Tibial nerve (tissue), 4 donors: Measurements from ENCODE around the gene WDR37. TPM values are rescaled to one million over a fixed set of nuclear protein-coding genes. Genes with fewer than 3 reads are reported as not detected.

Experiments
- DNase-seq, 2 donors: peaks; one replicate each; pipeline ENCODE4 v3.0.0-alpha.2; 2019; ENCODE audit warnings: low spot score in 2 of 2
- H3K27ac ChIP-seq, 4 donors: fragments of 200-600 bp; sonication (generic) in 3 of 4; one replicate each; pipeline ENCODE4 v1.5.1; 2017 to 2019; ENCODE audit warnings: mild to moderate bottlenecking in 1 of 4
- H3K27me3 ChIP-seq, 2 donors: fragments of 200-600 bp; sonication (generic) in 1 of 2; one replicate each; pipeline versions ENCODE4 v1.5.1 to v1.6.0; 2017 to 2019
- H3K36me3 ChIP-seq, 3 donors: fragments of 200-600 bp; sonication (generic); one replicate each; pipeline ENCODE4 v1.5.1; 2018 to 2019
- H3K4me1 ChIP-seq, 4 donors: fragments of 200-600 bp; sonication (generic) in 3 of 4; one replicate each; pipeline ENCODE4 v1.5.1; 2017 to 2019
- H3K4me3 ChIP-seq, 4 donors: fragments of 200-600 bp; sonication (generic) in 3 of 4; one replicate each; pipeline ENCODE4 v1.5.1; 2017 to 2019; ENCODE audit warnings: mild to moderate bottlenecking in 1 of 4, moderate library complexity in 1 of 4
- H3K9me3 ChIP-seq, 4 donors: fragments of 200-600 bp; sonication (generic) in 3 of 4; one replicate each; pipeline ENCODE4 v1.5.1; 2017 to 2019
- CTCF ChIP-seq, 5 experiments: fragments of 200-600 bp in 3 of 5; fragments of 450-650 bp in 2 of 5; sonication (generic) in 3 of 5; IDR thresholded peaks; one replicate each; pipeline ENCODE4 v1.5.1; 2016 to 2019; ENCODE audit warnings: antibody characterized with exemption in 5 of 5, mild to moderate bottlenecking in 3 of 5, moderate library complexity in 2 of 5
- EP300 ChIP-seq, 2 donors: sonication (generic); formaldehyde crosslinking; IDR thresholded peaks; one replicate each; pipeline ENCODE4 v1.6.1; 2017; ENCODE audit warnings: antibody characterized with exemption in 2 of 2, mild to moderate bottlenecking in 1 of 2
- POLR2A ChIP-seq, 2 donors: fragments of 450-650 bp; IDR thresholded peaks; one replicate each; pipeline ENCODE4 v1.6.1; 2017; ENCODE audit warnings: antibody characterized with exemption in 2 of 2, mild to moderate bottlenecking in 2 of 2, moderate library complexity in 2 of 2
- WGBS, 2 donors: methylation state at CpG; one replicate each; pipeline ENCODE4 v1.1.5; 2018; 5-methylcytosine and 5-hydroxymethylcytosine counted together
- total RNA-seq, 4 donors: library from RNA; depleted of rRNA; stranded (reverse); fragments of >200 nt; gene quantifications; one replicate each; pipeline ENCODE4 v1.1.0, GENCODE V29; 2016

Gene WDR37
- total RNA-seq, 4 donors from 2014 or later: 9.6 to 14.4 (median 12.9) TPM

- Histone ChIP-seq H3K4me3 (no peak overlapping the region), H3K9me3 (no peaks in the 10 kb centered on the region), H3K36me3 (peaks cover 0 to 94% (median 31%) of the 10 kb centered on the region in 3 donors), H3K27ac (no peak overlapping the region), H3K4me1 (no peaks in the 10 kb centered on the region), H3K27me3 (no peaks in the 10 kb centered on the region)
- no peak for DNase-seq
- 88 to 91% methylated on average over 13 of the region's 13 CpGs for WGBS, 2 donors
- no peak for TF ChIP-seq CTCF (IDR thresholded peaks at IDR 0.05)
- TF ChIP-seq EP300 (IDR thresholded peaks at IDR 0.05): no peak
- TF ChIP-seq POLR2A (IDR thresholded peaks at IDR 0.05): no peak
These were observed 70.3 kb downstream of the WDR37 start for GRCh38 chr10:1126461-1126860.

- no peak overlapping the region for H3K27ac ChIP-seq
- no peaks in the 10 kb centered on the region for H3K4me1 ChIP-seq
- TF ChIP-seq EP300 (IDR thresholded peaks at IDR 0.05): no peak
- no peak for TF ChIP-seq POLR2A (IDR thresholded peaks at IDR 0.05)
- no peak for TF ChIP-seq CTCF (IDR thresholded peaks at IDR 0.05)
- no peaks in the 10 kb centered on the region for H3K9me3 ChIP-seq
- no peaks in the 10 kb centered on the region for H3K27me3 ChIP-seq
- no peak overlapping the region for H3K4me3 ChIP-seq
- peaks cover 0 to 93% (median 31%) of the 10 kb centered on the region in 3 donors for H3K36me3 ChIP-seq
- no peak for DNase-seq
- WGBS, 2 donors: 83 to 92% methylated on average over 15 of the region's 15 CpGs
These were observed 71.4 kb downstream of the WDR37 start for GRCh38 chr10:1127629-1128028.

- no peak overlapping the region for H3K4me3 ChIP-seq
- peaks cover 0 to 91% (median 31%) of the 10 kb centered on the region in 3 donors for H3K36me3 ChIP-seq
- no peaks in the 10 kb centered on the region for H3K9me3 ChIP-seq
- no peak for DNase-seq
- H3K27me3 ChIP-seq: no peaks in the 10 kb centered on the region
- H3K27ac ChIP-seq: no peak overlapping the region
- TF ChIP-seq EP300 (IDR thresholded peaks at IDR 0.05) (no peak), POLR2A (IDR thresholded peaks at IDR 0.05) (no peak), CTCF (IDR thresholded peaks at IDR 0.05) (no peak)
- H3K4me1 ChIP-seq: no peaks in the 10 kb centered on the region
- 82 to 88% methylated on average over 2 of the region's 2 CpGs for WGBS, 2 donors
These were observed 71.9 kb downstream of the WDR37 start for GRCh38 chr10:1128115-1128514.

- Histone ChIP-seq H3K4me3 (no peak overlapping the region), H3K27me3 (no peaks in the 10 kb centered on the region), H3K4me1 (no peaks in the 10 kb centered on the region), H3K27ac (no peak overlapping the region), H3K36me3 (peaks cover 0 to 86% (median 31%) of the 10 kb centered on the region in 3 donors), H3K9me3 (no peaks in the 10 kb centered on the region)
- whole genome bisulfite sequencing, 2 donors: 96 to 98% methylated on average over 21 of the region's 21 CpGs
- no peak for TF ChIP-seq POLR2A (IDR thresholded peaks at IDR 0.05)
- TF ChIP-seq CTCF (IDR thresholded peaks at IDR 0.05): no peak
- TF ChIP-seq EP300 (IDR thresholded peaks at IDR 0.05): no peak
- no peak for DNase-seq
These were observed 72.5 kb downstream of the WDR37 start for GRCh38 chr10:1128649-1129048.

- Histone ChIP-seq H3K9me3 (no peaks in the 10 kb centered on the region), H3K27me3 (no peaks in the 10 kb centered on the region), H3K4me1 (no peaks in the 10 kb centered on the region), H3K27ac (no peak overlapping the region), H3K4me3 (no peak overlapping the region), H3K36me3 (peaks cover 0 to 71% (median 21%) of the 10 kb centered on the region in 3 donors)
- TF ChIP-seq POLR2A (IDR thresholded peaks at IDR 0.05) (no peak), EP300 (IDR thresholded peaks at IDR 0.05) (no peak)
- 95 to 97% methylated on average over 10 of the region's 10 CpGs for WGBS, 2 donors
- no peak for DNase-seq
These were observed 74.0 kb downstream of the WDR37 start for GRCh38 chr10:1130226-1130625.
